Retina (tissue), 1 donor: Measurements from ENCODE around the gene CCNE1.
A peak's percentile ranks its signal among the peaks of the same experiment; 100 is the strongest.
"Not testable (repeated sequence)": the region's sequence is repeated elsewhere in the genome, so short reads cannot be mapped to it uniquely, and the experiment has no call there.

Source experiments
- DNase-seq: peaks from one replicate; pipeline ENCODE4 v3.0.0-alpha.2; 2016

CCNE1 gene

DNA sequence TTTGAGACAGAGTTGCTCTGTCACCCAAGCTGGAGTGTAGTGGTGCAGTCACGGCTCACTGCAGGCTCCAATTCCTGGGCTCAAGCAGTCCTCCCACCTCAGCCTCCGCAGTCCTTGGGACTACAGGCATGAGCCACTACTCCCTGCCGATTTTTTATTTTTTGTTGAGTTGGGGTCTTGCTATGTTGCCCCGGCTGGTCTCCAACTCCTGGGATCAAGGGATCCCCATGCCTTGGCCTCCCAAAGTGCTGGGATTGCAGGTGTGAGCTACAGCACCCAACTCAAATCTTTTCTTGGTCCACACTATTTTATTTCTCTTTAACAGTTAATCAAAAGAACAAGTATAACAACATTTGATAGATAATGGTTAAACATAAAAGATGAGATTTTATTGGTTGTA, 7.5 kb downstream of the CCNE1 start:
- DNase-seq, result no peak

DNA sequence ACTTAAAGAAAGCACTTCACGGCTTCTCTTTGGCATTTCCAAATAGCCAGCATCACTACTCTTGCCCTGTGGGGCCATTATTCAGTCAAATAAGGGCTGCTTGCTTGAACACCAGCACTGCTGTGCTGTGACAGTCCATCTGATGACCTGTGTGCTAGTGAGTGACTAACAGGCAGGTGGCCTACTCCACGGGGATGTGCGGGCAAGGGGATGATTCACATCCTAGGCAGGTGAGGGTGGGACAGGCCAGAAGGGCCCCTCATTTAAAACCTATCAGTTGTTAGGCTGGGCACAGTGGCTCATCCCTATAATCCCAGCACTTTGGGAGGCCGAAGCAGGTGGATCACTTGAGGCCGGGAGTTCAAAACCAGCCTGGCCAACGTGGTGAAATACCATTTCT, 8.2 kb downstream of the CCNE1 start:
- DNase-seq, result no peak

GRCh38 chr19:29823581-29824330, 12.0 kb downstream of the CCNE1 start:
- no peak for DNase-seq

DNA sequence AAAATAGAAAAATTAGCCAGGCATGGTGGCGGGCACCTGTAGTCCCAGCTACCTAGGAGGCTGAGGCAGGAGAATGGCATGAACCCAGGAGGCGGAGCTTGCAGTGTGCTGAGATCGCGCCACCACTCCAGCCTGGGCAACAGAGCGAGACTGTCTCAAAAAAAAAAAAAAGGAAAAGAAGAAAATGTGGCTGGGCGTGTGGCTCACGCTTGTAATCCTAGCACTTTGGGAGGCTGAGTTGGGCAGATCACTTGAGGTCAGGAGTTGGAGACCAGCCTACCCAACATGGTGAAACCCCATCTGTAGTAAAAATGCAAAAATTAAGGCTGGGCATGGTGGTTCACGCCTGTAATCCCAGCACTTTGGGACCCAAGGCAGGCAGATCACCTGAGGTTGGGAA, 13.5 kb downstream of the CCNE1 start:
- not testable (repeated sequence) for DNase-seq

DNA sequence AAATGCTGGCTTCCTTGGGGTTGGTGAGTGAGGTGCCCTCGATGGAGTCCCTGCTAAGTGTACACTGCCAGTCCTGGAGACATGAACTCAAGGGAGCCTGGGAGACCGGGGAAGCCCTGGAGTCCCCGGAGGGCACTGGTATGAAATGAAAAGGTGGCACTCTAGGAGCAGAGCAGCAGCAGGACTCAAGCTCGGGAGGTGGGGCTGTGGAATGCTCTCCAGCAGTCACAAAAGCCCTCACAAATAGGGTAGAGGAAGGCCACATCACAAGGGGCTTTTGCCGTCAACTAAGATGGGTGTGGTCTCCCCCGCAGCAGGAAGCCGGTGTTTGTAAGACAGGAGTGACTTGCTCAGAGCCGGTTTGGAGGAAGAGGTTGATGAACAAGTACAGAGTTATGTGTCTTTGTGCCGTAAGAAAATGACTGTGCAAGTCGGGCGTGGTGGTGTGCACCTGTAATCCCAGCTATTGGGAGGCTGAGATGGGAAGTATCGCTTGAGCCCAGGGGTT, 19.3 kb downstream of the CCNE1 start:
- DNase-seq, result no peak

GRCh38 chr19:29831686-29832085, 19.9 kb downstream of the CCNE1 start:
- DNase-seq, result no peak

- DNase-seq, result no peak
Observed at GRCh38 chr19:29832801-29833200, 21.0 kb downstream of the CCNE1 start.

- no peak for DNase-seq
Observed at GRCh38 chr19:29833614-29834261, 21.9 kb downstream of the CCNE1 start.

GRCh38 chr19:29834991-29835846, 23.4 kb downstream of the CCNE1 start:
- DNase-seq, result no peak

- no peak for DNase-seq
Observed at GRCh38 chr19:29836409-29836825, 24.6 kb downstream of the CCNE1 start.

DNA sequence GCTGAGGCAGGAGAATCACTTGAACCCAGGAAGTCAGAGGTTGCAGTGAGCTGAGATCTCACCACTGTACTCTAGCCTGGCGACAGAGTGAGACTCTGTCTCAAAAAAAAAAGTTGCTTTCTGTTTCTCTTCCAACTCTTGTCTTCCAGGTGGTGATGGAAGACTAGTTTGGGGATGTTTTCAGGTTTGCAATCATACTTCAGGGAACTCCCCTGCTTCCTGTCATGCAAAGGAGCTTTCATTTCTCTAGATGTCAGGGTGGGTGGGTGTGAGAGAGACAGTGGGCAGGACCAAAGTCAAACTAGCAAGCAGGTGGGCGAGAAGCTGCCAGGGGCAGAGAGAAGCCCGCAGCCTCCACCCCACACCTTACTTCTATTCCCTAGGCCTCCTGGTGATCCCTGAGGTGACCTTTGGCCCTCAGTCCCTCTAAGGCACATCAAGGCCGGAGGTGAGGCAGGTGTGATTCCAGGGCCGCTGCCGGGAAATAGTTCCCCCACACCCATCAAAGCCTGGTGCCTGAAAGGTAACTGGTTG, 25.7 kb downstream of the CCNE1 start:
- DNase-seq, result no peak

DNA sequence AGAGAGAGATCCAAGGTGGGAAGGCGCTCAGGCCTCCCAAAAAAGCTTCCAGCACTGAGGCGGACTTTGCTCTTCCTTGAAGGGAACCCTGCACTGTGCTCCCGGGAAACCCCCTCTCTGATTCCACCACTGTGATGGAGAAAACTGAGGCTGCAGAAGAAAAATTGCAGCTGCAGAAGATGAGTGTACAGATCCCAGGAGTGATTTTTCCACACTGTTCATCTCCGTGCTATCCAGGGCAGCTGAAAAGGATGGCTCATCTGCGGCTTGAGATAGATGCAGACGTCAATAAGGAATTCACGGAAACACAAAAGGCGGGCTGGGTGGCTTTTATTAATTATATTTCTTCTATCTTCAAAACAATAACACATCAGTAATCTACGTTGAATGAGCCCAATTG, 26.2 kb downstream of the CCNE1 start:
- no peak for DNase-seq

DNA sequence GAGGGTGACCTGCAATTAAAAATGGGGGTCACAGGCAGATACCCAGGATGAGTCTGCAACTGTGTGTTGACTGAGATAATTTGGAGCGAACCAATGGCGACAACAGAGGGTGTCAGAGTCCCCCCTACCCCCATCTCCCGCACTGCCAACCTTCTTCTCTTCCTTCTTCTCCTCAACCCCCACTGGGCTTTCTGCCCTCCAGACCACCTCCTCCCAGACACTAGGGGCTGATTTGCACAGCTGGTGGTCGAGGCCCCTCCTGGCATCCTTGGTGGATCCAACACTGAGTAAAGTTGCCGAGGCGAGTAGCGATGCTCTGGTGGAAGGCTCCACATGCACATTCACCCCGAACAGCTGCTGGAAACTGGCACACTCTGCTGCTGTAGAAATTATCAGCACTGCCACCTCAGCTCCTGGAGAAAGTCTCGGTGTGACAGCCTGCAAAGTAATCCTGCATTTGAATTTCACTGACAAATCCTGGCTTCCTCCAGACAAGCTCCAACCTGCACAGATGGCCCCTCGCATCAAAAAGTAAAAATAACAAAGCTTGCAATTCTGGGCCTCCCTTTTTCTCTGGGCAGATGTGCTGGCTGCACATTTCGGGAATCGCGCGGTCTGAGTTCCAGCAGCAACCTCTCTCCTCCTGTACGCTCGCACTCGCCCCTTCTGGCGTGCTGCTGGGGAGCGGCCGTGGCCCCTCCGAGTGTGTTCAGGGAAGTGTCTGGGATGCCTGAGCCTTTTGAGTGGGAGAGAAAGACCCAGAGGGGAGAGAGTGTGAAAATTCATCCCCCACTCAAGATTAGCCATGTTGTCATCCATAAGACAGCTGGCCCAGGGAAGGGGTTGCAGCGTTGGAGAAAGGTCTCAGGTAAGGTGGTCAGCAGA, 28.5 kb downstream of the CCNE1 start:
- DNase-seq, result no peak

GRCh38 chr19:29841209-29841558, 29.4 kb downstream of the CCNE1 start:
- no peak for DNase-seq

DNA sequence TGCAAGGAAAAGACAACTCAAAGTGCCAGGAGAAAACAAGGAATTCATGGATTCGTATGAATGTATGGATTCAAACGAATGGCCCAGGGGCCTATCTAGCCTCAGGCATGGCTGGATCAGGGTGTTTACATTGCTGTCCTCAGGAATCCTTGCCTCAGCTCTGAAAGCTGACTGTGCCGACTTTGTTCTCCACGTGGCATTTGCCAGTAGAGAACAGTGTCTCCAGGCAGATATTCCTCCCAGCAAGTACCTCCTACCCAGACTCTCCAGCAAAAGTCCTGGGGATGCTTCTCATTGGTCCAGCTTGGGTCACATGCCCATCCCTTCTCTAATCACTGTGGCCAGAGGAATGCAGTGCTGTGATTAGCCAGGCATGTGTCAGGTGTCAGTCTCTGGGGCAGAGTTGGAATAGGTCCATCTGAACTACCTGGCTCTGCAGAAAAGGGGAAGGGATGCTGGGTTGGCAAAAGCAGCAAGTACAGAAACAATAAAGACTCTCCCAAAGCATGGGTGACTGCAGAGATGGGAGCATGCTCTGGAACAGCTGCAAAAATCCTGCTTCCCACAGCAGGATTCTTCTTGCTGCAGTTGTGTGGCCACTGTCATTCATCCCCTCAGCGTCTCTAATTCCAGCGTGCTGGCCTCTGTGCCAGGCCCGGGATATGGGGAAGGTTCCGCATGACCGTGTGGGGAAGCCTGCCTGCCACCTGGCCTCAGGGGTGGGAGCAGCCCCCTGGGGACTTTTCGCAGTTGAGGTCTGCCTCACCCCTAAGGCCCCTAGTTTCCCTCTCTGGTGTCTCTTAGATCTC, 30.0 kb downstream of the CCNE1 start:
- DNase-seq, result no peak

- no peak for DNase-seq
Observed at GRCh38 chr19:29842471-29843179, 30.8 kb downstream of the CCNE1 start.

GRCh38 chr19:29843180-29844051, 31.6 kb downstream of the CCNE1 start:
- peak; percentile 56 for DNase-seq

GRCh38 chr19:29844891-29845573, 33.2 kb downstream of the CCNE1 start:
- DNase-seq, result peak; percentile 92

GRCh38 chr19:29845574-29846176, 33.9 kb downstream of the CCNE1 start:
- DNase-seq, result no peak
